ENCODE measurements around the gene ARID1B. TPM values are rescaled to one million over a fixed set of nuclear protein-coding genes. Genes with fewer than 3 reads are reported as not detected.

Gene ARID1B
- total RNA-seq, 1 experiment from 2014 or later: 24.2 TPM

DNA sequence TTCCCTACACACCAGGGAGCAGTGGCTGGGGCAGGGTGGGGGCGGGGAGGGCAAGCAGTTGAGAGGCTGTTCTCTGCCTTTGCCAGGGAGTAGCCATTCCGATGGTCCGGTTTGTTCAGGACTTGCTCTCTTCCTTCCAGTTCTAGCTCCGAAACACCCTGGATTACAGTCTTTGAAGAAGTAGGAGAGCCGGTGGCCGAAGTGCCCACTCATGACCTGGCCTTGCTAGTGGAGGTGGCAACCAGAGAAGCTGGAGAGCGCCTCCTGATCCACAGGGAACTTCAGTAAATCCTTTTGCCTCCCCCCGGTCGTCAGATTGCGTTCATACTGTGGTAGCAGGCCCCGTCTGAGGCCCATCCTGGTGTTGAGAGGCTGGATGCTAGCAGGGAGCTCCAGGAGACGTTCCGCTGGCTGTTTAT lies 92.8 kb downstream of the ARID1B start:
- Histone ChIP-seq H3K27me3 (ENCODE audit: low read length) (no peaks in the 10 kb centered on the region), H3K27ac (ENCODE audit: low read length) (no peak overlapping the region), H3K9me2 (replicated peaks; ENCODE audit: low read length) (no peaks in the 10 kb centered on the region), H3K36me3 (ENCODE audit: low read depth, low read length) (no peaks in the 10 kb centered on the region), H3K4me3 (ENCODE audit: low read length) (no peak overlapping the region), H2AFZ (ENCODE audit: low read length) (no peak overlapping the region), H4K20me1 (ENCODE audit: low read length) (no peaks in the 10 kb centered on the region), H3K79me2 (ENCODE audit: low read length) (peaks cover 95% of the 10 kb centered on the region), H3K4me2 (ENCODE audit: low read length) (no peak overlapping the region), H3K9ac (ENCODE audit: low read length) (no peak overlapping the region), H3F3A (ENCODE audit: low read length, unreplicated experiment) (no peaks in the 10 kb centered on the region), H3K9me3 (ENCODE audit: low read length) (no peaks in the 10 kb centered on the region), H3K4me1 (ENCODE audit: insufficient read depth, low read length) (peaks cover 20% of the 10 kb centered on the region)
- TF ChIP-seq EZH2phosphoT487 (IDR thresholded peaks at IDR 0.05; ENCODE audit: borderline replicate concordance, low read length): no peak
- no peak for TF ChIP-seq EZH2 (IDR thresholded peaks at IDR 0.05; ENCODE audit: low read length, unreplicated experiment)
- TF ChIP-seq, protein P1, sequence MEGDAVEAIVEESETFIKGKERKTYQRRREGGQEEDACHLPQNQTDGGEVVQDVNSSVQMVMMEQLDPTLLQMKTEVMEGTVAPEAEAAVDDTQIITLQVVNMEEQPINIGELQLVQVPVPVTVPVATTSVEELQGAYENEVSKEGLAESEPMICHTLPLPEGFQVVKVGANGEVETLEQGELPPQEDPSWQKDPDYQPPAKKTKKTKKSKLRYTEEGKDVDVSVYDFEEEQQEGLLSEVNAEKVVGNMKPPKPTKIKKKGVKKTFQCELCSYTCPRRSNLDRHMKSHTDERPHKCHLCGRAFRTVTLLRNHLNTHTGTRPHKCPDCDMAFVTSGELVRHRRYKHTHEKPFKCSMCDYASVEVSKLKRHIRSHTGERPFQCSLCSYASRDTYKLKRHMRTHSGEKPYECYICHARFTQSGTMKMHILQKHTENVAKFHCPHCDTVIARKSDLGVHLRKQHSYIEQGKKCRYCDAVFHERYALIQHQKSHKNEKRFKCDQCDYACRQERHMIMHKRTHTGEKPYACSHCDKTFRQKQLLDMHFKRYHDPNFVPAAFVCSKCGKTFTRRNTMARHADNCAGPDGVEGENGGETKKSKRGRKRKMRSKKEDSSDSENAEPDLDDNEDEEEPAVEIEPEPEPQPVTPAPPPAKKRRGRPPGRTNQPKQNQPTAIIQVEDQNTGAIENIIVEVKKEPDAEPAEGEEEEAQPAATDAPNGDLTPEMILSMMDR (conservative IDR thresholded peaks at IDR 0.05; ENCODE audit: low read depth, low read length): no peak
- intact Hi-C loops (cut with micrococcal nuclease): loop anchor here (5.0 kb wide), 2 partner anchors 82 to 88 kb away; no protein-coding TSS in a partner anchor
- no TSS peak for BruUV-seq (replicated peaks)
- DNase-seq: no peak
- ChIA-PET CTCF (no interaction called here), POLR2A (ENCODE audit: unreplicated experiment) (no interaction called here)
- ATAC-seq: no peak

DNA sequence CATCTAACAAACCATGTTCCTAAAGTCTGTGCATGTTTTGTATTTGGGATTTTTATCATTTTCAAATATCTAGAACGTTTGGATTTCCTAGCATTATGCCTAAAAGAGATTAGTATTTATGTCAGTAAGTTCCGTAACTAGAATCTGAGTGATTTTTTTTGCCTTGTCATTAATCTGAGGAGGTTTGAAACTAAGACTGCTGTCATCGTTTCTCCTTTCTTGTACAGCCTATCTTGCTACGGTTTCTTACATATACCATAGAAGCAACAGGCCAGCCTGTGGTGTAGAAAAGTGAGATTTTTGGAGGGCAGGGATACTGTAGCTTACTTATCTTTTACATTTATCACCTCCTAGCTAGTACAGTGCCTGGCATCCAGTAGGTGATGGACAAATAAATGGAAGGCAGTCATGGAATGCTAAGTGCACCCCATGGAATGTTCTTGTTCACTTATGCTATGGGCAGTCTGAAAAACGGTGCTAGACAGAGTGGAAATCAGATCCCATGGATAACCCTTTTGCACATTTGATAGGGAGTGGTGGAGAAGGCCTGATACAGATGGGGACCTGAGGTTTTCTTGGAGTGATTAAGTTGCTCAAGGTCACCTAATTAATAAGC lies 93.9 kb downstream of the ARID1B start:
- CTCF ChIA-PET: no interaction called here
- Histone ChIP-seq H3K27ac (ENCODE audit: low read length) (no peak overlapping the region), H4K20me1 (ENCODE audit: low read length) (no peaks in the 10 kb centered on the region), H3K27me3 (ENCODE audit: low read length) (no peaks in the 10 kb centered on the region), H2AFZ (ENCODE audit: low read length) (no peak overlapping the region), H3F3A (ENCODE audit: low read length, unreplicated experiment) (no peaks in the 10 kb centered on the region), H3K36me3 (ENCODE audit: low read depth, low read length) (no peaks in the 10 kb centered on the region), H3K4me1 (ENCODE audit: insufficient read depth, low read length) (peaks cover 14% of the 10 kb centered on the region), H3K4me3 (ENCODE audit: low read length) (no peak overlapping the region), H3K9me2 (replicated peaks; ENCODE audit: low read length) (no peaks in the 10 kb centered on the region), H3K79me2 (ENCODE audit: low read length) (peaks cover 95% of the 10 kb centered on the region), H3K9ac (ENCODE audit: low read length) (no peak overlapping the region), H3K4me2 (ENCODE audit: low read length) (no peak overlapping the region), H3K9me3 (ENCODE audit: low read length) (no peaks in the 10 kb centered on the region)
- POLR2A ChIA-PET (ENCODE audit: unreplicated experiment): no interaction called here
- no peak for TF ChIP-seq EZH2 (IDR thresholded peaks at IDR 0.05; ENCODE audit: low read length, unreplicated experiment)
- TF ChIP-seq, protein P1 (conservative IDR thresholded peaks at IDR 0.05; ENCODE audit: low read depth, low read length): no peak
- no peak for TF ChIP-seq EZH2phosphoT487 (IDR thresholded peaks at IDR 0.05; ENCODE audit: borderline replicate concordance, low read length)
- DNase-seq (no peak), ATAC-seq (no peak)
- no TSS peak for BruUV-seq (replicated peaks)
- intact Hi-C loops (cut with micrococcal nuclease): no loop called here

DNA sequence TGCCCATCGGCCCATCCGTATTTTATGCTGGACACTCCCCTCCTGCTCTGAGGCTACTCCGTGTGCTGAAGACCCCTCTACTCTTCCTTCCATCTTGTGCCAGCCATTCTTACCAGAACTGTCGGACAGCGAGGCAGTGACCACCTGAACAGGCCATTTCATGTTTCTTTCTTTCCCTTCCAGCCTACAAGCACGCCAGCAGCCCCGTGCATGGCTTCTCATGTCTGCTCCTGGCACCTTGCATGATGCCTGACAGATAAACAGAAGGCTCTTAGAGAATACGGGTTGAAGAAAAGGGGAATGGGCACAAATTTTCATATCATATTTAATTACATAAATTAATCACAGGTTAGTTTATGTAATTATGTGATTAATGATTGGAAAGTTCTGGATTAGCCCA lies 95.7 kb downstream of the ARID1B start:
- POLR2A ChIA-PET (ENCODE audit: unreplicated experiment): no interaction called here
- intact Hi-C loops (cut with micrococcal nuclease): no loop called here
- TF ChIP-seq EZH2phosphoT487 (IDR thresholded peaks at IDR 0.05; ENCODE audit: borderline replicate concordance, low read length): no peak
- TF ChIP-seq EZH2 (IDR thresholded peaks at IDR 0.05; ENCODE audit: low read length, unreplicated experiment): no peak
- TF ChIP-seq, protein P1 (conservative IDR thresholded peaks at IDR 0.05; ENCODE audit: low read depth, low read length): no peak

More for the DNA sequence above, 95.7 kb downstream of the ARID1B start:
- no peak overlapping the region for H3K27ac ChIP-seq (ENCODE audit: low read length)
- no peaks in the 10 kb centered on the region for H3K27me3 ChIP-seq (ENCODE audit: low read length)
- no peak overlapping the region for H3K4me3 ChIP-seq (ENCODE audit: low read length)
- peaks cover 96% of the 10 kb centered on the region for H3K79me2 ChIP-seq (ENCODE audit: low read length)
- H3K4me2 ChIP-seq (ENCODE audit: low read length): no peak overlapping the region
- H3K9me3 ChIP-seq (ENCODE audit: low read length): no peaks in the 10 kb centered on the region
- DNase-seq (no peak), ATAC-seq (no peak)
- CTCF ChIA-PET: no interaction called here
- no peak overlapping the region for H2AFZ ChIP-seq (ENCODE audit: low read length)
- no TSS peak for BruUV-seq (replicated peaks)
- H3K9me2 ChIP-seq (replicated peaks; ENCODE audit: low read length): no peaks in the 10 kb centered on the region
- no peaks in the 10 kb centered on the region for H3K4me1 ChIP-seq (ENCODE audit: insufficient read depth, low read length)
- no peaks in the 10 kb centered on the region for H3F3A ChIP-seq (ENCODE audit: low read length, unreplicated experiment)
- H3K36me3 ChIP-seq (ENCODE audit: low read depth, low read length): no peaks in the 10 kb centered on the region
- no peaks in the 10 kb centered on the region for H4K20me1 ChIP-seq (ENCODE audit: low read length)
- H3K9ac ChIP-seq (ENCODE audit: low read length): no peak overlapping the region
